Muscle of leg (tissue), 11 donors: ENCODE data around the gene PGM5. TPM values are rescaled to one million over a fixed set of nuclear protein-coding genes. Genes with fewer than 3 reads are reported as not detected.
A peak's percentile ranks its signal among the peaks of the same experiment; 100 is the strongest.

ENCODE experiments used
- DNase-seq: peaks from one replicate; pipeline ENCODE4 v3.0.0; 2013
- H3K27ac ChIP-seq: one replicate; pipeline ENCODE4 v1.5.1; 2013; ENCODE audit warnings: mild to moderate bottlenecking, low read length, control low read depth
- H3K27me3 ChIP-seq: one replicate; pipeline ENCODE4 v1.6.1; 2013; ENCODE audit warnings: low read length; ENCODE audit not compliant: control insufficient read depth, insufficient read depth
- H3K36me3 ChIP-seq: one replicate; pipeline ENCODE4 v1.6.1; 2013; ENCODE audit warnings: low read length; ENCODE audit not compliant: control insufficient read depth, insufficient read depth
- H3K4me1 ChIP-seq: one replicate; pipeline ENCODE4 v1.6.1; 2013; ENCODE audit warnings: low read length; ENCODE audit not compliant: control insufficient read depth, insufficient read depth
- H3K4me3 ChIP-seq: one replicate; pipeline ENCODE4 v1.5.1; 2013; ENCODE audit warnings: low read length, control low read depth
- H3K9me3 ChIP-seq: replicated peaks from 2 replicates; pipeline ENCODE4 v1.6.1; 2013; ENCODE audit warnings: low read depth, low read length; ENCODE audit not compliant: control insufficient read depth
- WGBS: methylation state at CpG from one replicate; pipeline ENCODE4 v1.1.5; 2013; ENCODE audit warnings: missing lambda C conversion rate; ENCODE audit not compliant: insufficient coverage; 5-methylcytosine and 5-hydroxymethylcytosine counted together
- polyA plus RNA-seq, 8 donors: library from polyadenylated mRNA; unstranded; fragments of 120-200 nt; gene quantifications; one replicate each; pipeline versions ENCODE4 v1.2.1 to v1.2.3, GENCODE V29; 2013; ENCODE audit warnings: inconsistent platforms in 1 of 8, low replicate concordance in 1 of 8; ENCODE audit not compliant: insufficient read length in 8 of 8, insufficient read depth in 1 of 8
- total RNA-seq: library from RNA; stranded (reverse); fragments of 120-200 nt; gene quantifications from one replicate; pipeline ENCODE4 v1.2.4, GENCODE V29; 2013

The PGM5 gene
- total and polyA plus RNA-seq, 9 donors: 40.1 to 61.2 (median 49.9) TPM

GRCh38 chr9:68428481-68428880, 72.1 kb downstream of the PGM5 start:
- WGBS: no CpG with 5 or more reads among the region's 2 CpGs
- no peaks in the 10 kb centered on the region for H3K9me3 ChIP-seq
- peaks cover 8% of the 10 kb centered on the region for H3K4me1 ChIP-seq
- no peaks in the 10 kb centered on the region for H3K27me3 ChIP-seq
- no peaks in the 10 kb centered on the region for H3K36me3 ChIP-seq
- H3K27ac ChIP-seq: no peak overlapping the region
- peak; percentile 48 for DNase-seq
- no peak overlapping the region for H3K4me3 ChIP-seq

- H3K9me3 ChIP-seq: no peaks in the 10 kb centered on the region
- H3K4me1 ChIP-seq: peaks cover 8% of the 10 kb centered on the region
- no CpG with 5 or more reads among the region's 2 CpGs for WGBS
- H3K27ac ChIP-seq: no peak overlapping the region
- no peak for DNase-seq
- no peaks in the 10 kb centered on the region for H3K36me3 ChIP-seq
- H3K4me3 ChIP-seq: no peak overlapping the region
- H3K27me3 ChIP-seq: no peaks in the 10 kb centered on the region
Measured at GRCh38 chr9:68429631-68430030, 73.2 kb downstream of the PGM5 start.

GRCh38 chr9:68431307-68431706, 74.9 kb downstream of the PGM5 start:
- DNase-seq: no peak

GRCh38 chr9:68433531-68434110, 77.2 kb downstream of the PGM5 start:
- Histone ChIP-seq H3K27ac (no peak overlapping the region), H3K4me1 (no peaks in the 10 kb centered on the region), H3K9me3 (no peaks in the 10 kb centered on the region), H3K27me3 (no peaks in the 10 kb centered on the region), H3K4me3 (no peak overlapping the region), H3K36me3 (no peaks in the 10 kb centered on the region)
- DNase-seq: no peak
- WGBS: 60% methylated on average over 1 of the region's 6 CpGs

More at GRCh38 chr9:68431307-68431706, 74.9 kb downstream of the PGM5 start:
- no peaks in the 10 kb centered on the region for H3K9me3 ChIP-seq
- H3K27ac ChIP-seq: no peak overlapping the region
- H3K4me3 ChIP-seq: no peak overlapping the region
- no peaks in the 10 kb centered on the region for H3K36me3 ChIP-seq
- no peaks in the 10 kb centered on the region for H3K27me3 ChIP-seq
- H3K4me1 ChIP-seq: peaks cover 8% of the 10 kb centered on the region
- no CpG with 5 or more reads among the region's 1 CpG for whole genome bisulfite sequencing

GRCh38 chr9:68437785-68438184, 81.4 kb downstream of the PGM5 start:
- Histone ChIP-seq H3K27ac (no peak overlapping the region), H3K4me1 (no peaks in the 10 kb centered on the region), H3K36me3 (no peaks in the 10 kb centered on the region), H3K4me3 (no peak overlapping the region), H3K9me3 (peaks cover 3% of the 10 kb centered on the region), H3K27me3 (no peaks in the 10 kb centered on the region)
- WGBS: 55% methylated on average over 6 of the region's 7 CpGs
- DNase-seq: peak; percentile 66

- Histone ChIP-seq H3K4me1 (no peaks in the 10 kb centered on the region), H3K4me3 (no peak overlapping the region), H3K36me3 (no peaks in the 10 kb centered on the region), H3K9me3 (peaks cover 3% of the 10 kb centered on the region), H3K27ac (no peak overlapping the region), H3K27me3 (peaks cover 2% of the 10 kb centered on the region)
- 33% methylated on average over 1 of the region's 2 CpGs for WGBS
- DNase-seq: no peak
Measured at GRCh38 chr9:68443624-68444023, 87.2 kb downstream of the PGM5 start.

GRCh38 chr9:68446836-68447235, 90.4 kb downstream of the PGM5 start:
- 60% methylated on average over 1 of the region's 7 CpGs for WGBS
- H3K4me3 ChIP-seq: no peak overlapping the region
- H3K4me1 ChIP-seq: no peaks in the 10 kb centered on the region
- no peak overlapping the region for H3K27ac ChIP-seq
- no peak for DNase-seq
- no peaks in the 10 kb centered on the region for H3K36me3 ChIP-seq
- H3K9me3 ChIP-seq: peaks cover 3% of the 10 kb centered on the region
- H3K27me3 ChIP-seq: peaks cover 2% of the 10 kb centered on the region

GRCh38 chr9:68447611-68448010, 91.2 kb downstream of the PGM5 start:
- no peaks in the 10 kb centered on the region for H3K4me1 ChIP-seq
- H3K9me3 ChIP-seq: no peaks in the 10 kb centered on the region
- no peak for DNase-seq
- H3K27ac ChIP-seq: no peak overlapping the region
- no peak overlapping the region for H3K4me3 ChIP-seq
- WGBS: no CpG with 5 or more reads among the region's 2 CpGs
- H3K36me3 ChIP-seq: no peaks in the 10 kb centered on the region
- H3K27me3 ChIP-seq: peaks cover 2% of the 10 kb centered on the region

GRCh38 chr9:68454579-68455334, 98.3 kb downstream of the PGM5 start:
- DNase-seq: no peak
- Histone ChIP-seq H3K36me3 (no peaks in the 10 kb centered on the region), H3K4me1 (peaks cover 2% of the 10 kb centered on the region), H3K9me3 (no peaks in the 10 kb centered on the region), H3K4me3 (no peak overlapping the region), H3K27me3 (no peaks in the 10 kb centered on the region), H3K27ac (no peak overlapping the region)
- 47% methylated on average over 6 of the region's 13 CpGs for WGBS

- no peak for DNase-seq
- no peaks in the 10 kb centered on the region for H3K27me3 ChIP-seq
- WGBS: 86% methylated on average over 1 of the region's 2 CpGs
- no peak overlapping the region for H3K27ac ChIP-seq
- peaks cover 2% of the 10 kb centered on the region for H3K4me1 ChIP-seq
- H3K9me3 ChIP-seq: no peaks in the 10 kb centered on the region
- no peak overlapping the region for H3K4me3 ChIP-seq
- no peaks in the 10 kb centered on the region for H3K36me3 ChIP-seq
Measured at GRCh38 chr9:68455451-68455850, 99.0 kb downstream of the PGM5 start.
